UCSD-AML1 (cell line): ENCODE results near the gene THSD4.

Source experiments
- DNase-seq: peaks from one replicate; lab custom pipeline; 2025; ENCODE audit not compliant: unreplicated experiment; lab: John Stamatoyannopoulos, UW

The THSD4 gene

GRCh38 chr15:71566226-71566625 lies 451.0 kb downstream of the THSD4 start:
- DNase-seq = no peak

DNA sequence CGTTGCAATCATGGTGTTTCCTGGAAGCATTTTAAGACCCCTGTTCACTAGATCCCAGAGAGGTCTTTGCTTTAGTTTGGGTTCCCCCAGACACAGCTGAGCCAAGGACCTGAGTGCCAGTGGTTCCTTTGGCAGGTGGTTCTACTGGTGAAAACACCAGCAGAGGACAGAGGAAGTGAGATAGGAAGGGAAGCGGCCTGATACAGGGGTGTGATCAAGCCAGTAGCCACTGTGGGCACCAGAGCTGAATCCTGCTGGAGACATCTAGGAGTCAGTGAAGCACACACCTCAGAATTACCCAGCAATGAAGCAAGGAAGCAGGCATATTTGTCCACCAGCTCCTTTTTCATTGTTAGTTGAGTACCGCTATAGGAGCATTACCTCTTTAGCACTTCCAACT lies 451.9 kb downstream of the THSD4 start:
- no peak for DNase-seq

GRCh38 chr15:71568227-71568626 lies 453.0 kb downstream of the THSD4 start:
- no peak for DNase-seq

DNA sequence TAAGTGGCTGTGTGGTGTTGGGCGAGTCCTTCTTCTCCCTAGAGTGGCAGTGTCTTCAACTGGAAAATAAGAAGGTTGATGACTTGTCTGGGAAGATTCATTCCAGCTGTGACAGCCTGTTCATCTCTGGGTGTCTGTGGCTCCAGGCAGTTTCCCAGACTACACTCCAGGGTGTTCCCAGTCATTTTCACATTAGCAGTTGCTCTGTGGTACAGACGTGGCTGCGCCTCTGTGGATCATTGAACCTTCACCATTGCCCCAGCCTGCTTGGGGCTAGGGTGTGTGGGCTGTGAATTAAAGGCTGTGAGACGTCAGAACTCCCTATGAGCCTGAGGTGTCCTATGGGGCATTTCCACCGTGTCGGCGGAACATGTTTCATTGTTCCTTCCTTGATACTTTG lies 455.5 kb downstream of the THSD4 start:
- no peak for DNase-seq

- DNase-seq = no peak
These were observed 456.4 kb downstream of the THSD4 start for GRCh38 chr15:71571641-71572040.

- no peak for DNase-seq
These were observed 457.3 kb downstream of the THSD4 start for GRCh38 chr15:71572452-71573053.

- DNase-seq = no peak
These were observed 458.3 kb downstream of the THSD4 start for GRCh38 chr15:71573599-71573998.

DNA sequence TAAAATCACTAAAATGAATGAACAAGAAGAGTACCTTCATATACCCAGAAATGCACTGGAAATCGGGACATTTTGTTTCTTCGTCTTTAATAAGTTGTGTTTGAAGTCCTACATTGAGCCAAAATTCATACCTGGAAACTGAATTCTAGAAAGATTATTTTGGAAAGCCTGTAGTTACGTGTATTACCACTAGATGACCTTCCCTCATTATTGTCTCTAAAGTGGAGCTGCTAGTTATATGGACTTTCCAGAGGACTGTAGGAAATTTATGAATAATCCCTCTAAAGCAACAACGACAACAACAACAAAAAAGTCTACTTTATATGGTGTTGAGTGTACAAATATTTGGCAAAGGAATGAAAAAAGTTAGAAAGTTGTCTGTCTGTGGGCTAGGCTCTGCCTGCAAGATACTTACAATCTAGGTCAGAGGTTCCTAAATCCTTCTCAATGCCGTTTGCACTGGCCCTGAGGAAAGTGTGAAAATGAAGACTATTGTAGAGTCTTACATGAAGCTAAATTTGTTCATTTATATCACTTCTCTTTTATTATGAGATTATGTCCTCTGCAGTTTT lies 460.3 kb downstream of the THSD4 start:
- DNase-seq = no peak

- no peak for DNase-seq
These were observed 461.8 kb downstream of the THSD4 start for GRCh38 chr15:71577071-71577470.

DNA sequence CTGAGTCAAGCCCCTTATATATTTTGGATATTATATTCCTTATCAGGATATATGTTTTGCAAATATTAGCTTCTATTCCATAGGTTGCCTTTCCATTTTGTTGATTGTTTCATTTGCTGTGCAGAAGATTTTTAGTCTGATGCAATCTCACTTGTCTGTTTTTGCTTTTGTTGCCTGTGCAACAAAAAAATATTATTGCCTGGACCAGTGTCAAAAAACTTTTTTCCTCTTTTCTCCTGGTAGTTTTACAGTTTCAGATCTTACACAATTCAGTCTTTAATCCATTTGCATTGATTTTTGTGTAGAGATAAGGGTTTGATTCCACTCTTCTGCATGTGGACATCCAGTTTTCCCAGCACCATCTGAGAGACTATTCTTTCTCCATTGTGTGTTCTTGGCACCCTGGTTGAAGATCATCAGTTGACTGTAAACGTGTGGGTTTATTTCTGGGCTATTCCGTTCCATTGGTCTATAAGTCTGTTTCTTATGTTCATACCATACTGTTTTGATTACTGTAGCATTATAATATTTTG lies 466.2 kb downstream of the THSD4 start:
- DNase-seq = no peak

- no peak for DNase-seq
These were observed 469.9 kb downstream of the THSD4 start for GRCh38 chr15:71585159-71585558.

DNA sequence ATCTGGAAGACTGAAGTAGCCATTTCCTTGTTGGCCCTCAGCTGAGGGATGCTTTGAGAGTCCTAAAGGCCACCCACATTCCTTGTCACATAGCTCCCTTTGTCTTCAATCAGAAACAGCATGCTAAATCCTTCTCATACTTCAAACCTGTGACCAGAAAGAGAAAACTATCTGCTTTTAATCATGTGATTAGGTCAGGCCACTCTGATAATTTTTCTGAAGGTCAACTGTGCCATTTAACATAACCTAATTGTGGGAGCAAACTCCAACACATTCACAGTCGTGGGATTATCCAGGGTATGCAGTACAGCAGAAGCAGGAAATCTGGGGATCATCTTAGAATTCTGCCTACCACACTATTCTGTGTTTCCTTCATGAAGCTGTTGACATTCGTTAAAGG lies 471.2 kb downstream of the THSD4 start:
- no peak for DNase-seq

- no peak for DNase-seq
These were observed 473.5 kb downstream of the THSD4 start for GRCh38 chr15:71588746-71589145.

DNA sequence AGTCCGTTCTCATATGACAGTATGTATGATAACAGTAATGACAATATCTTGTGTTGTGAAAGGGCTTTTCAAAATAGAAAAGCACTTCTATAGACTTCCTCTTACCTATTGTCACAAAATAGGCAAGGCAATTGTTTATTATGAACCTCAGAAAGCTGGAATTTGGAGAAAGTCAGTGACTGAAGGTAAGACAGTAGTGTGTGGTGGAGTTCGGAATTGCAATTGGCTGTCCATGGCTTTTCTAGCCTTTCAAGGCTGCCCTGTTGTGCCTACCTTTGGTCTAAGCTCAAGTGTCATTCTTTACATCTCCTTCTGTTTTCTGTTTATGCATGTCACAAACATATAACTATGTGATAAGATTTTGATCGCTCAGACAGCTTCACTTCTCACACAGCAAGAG lies 475.8 kb downstream of the THSD4 start:
- no peak for DNase-seq

GRCh38 chr15:71592203-71592602 lies 476.9 kb downstream of the THSD4 start:
- no peak for DNase-seq

- no peak for DNase-seq
These were observed 480.7 kb downstream of the THSD4 start for GRCh38 chr15:71595846-71596553.

DNA sequence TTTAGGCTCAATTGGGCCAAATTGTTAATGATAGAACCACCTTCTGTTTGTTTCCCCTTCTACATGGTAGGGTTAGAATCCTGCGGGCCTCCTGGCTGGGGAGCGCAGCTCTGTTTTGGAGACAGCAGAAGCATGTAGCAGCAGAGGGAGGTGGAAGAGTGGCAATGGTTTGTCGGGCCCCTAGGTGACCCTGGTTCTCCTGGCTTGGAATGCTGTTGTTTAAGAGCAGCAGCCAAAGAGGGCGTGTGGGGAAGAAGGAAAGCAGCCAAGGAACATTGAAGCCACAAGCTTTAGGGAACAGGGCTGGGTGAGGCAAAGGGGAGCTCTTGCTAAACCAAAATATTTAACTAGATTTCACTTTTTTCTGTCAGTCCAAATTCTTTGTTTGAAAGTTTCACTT lies 481.4 kb downstream of the THSD4 start:
- DNase-seq = no peak

DNA sequence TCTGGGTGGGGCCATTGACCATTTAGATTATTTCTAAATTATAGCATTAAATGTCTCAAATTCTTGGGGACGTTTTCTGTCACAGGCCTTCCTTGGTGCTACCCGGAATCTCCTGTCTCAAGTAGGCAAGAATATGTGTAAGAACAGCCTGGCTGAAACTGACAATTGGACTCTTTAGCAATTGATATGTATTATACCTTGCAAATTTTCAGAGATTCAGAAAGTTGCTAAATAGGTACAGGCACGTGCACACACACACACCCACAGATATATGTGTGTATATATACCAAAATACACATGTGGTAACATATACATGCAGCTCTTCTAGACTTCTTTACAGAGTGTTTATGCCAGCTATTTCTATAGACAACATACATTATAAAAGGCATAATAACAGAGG lies 481.9 kb downstream of the THSD4 start:
- no peak for DNase-seq

DNA sequence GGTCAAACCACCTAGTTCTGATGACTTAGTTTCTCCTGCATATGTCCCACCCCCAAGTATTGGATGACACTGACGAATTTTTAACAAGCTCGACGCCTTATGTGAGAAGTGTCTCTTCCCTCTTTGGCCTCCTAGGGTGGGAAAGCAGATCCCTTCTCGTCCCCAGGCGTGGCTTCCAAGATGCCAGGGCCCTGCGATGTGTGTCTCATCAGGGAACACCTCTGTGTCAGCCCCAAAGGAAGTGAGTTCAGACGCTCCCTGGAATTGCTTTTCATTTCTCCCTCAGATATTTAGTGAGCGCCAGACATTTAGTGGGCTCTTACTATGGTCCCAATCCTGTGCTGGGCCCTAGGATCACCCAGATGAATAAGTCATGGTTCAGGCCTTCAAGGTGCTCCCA lies 482.4 kb downstream of the THSD4 start:
- no peak for DNase-seq

- DNase-seq = no peak
These were observed 483.5 kb downstream of the THSD4 start for GRCh38 chr15:71598741-71599140.

GRCh38 chr15:71599418-71600151 lies 484.3 kb downstream of the THSD4 start:
- DNase-seq = no peak

GRCh38 chr15:71600237-71600636 lies 485.0 kb downstream of the THSD4 start:
- DNase-seq = no peak
